GM20431 (cell line): ENCODE data around the gene YARS2.

ENCODE experiments used
- in situ Hi-C: fragments of 300-500 bp; cut with MseI, MboI; formaldehyde crosslinking; loops from one replicate; pipeline ENCODE4 v1.15.0; 2020; ENCODE audit warnings: low sequenced_read_pairs; ENCODE audit not compliant: unreplicated experiment

Gene YARS2

DNA sequence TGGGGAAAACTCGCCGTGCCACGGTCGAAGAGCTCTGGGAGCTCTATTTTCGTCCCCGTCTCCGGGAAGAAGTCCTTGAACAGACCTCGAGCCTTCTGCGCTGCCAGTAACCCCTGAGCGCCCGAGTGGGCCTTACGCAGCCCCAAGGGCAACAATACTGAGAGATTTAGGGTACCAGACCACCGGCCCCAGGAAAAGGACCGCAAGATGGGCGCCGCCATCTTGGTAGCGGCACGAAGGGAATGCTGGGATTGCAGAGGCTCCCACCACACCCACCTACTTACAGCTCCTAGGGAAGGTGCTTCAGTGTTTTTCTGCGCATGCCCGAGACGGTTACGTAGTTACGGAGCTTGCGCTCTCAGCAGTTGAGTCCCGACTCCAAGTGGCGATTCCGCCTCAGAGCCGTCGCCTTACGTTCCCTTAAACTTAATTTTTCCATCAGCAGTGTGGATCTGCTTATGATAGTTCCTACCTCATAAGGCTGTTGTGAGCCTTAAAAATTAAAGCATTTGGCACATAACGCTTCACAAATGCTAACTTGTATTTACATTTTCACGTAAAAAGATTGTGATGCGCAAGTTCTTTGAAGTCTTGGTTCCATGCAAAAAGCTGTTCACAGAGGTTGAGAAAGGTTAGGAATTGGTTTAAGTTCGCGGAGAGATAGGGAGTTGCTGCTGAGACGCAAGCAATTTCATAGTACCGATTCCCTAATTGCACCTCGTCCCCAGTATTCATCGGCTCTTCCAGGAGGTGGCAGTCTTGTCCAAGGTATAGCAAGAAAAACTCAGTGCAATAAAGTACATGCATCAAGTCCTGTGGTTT, at the start of gene YARS2:
Gene YARS2, minus strand, starts transcription at position 244 of the 822 bp plus-strand sequence. Its CDS starts 23 bp downstream, at position 221.
- in situ Hi-C loops: loop anchor here (25.0 kb wide), 1 partner anchor 1256 kb away; the partner anchor contains the start of gene ALG10

GRCh38 chr12:32804301-32804700, 48.6 kb upstream of the YARS2 start:
- in situ Hi-C loops: no loop called here

GRCh38 chr12:32801269-32801980, 45.7 kb upstream of the YARS2 start:
- in situ Hi-C loops: no loop called here

DNA sequence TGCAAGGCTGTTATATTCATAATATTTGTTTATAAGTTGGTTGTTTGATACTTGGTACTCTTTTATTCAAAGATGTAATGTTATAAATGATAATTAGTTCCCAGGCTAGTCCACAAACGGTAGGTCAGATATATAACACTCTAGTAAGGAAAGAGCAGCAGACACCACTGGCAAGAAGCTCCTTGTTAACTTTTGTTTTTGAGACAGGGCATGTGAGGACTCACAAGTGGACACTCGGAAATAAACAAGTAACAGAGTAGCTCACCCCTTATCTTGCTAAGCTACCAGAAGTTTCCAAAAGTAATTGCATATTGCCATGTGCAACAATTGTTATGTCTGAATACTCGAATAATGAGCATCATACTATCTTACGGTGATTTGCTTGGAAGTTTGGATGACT, 38.6 kb upstream of the YARS2 start:
- in situ Hi-C loops: no loop called here

- in situ Hi-C loops: no loop called here
Measured at GRCh38 chr12:32789916-32790315, 34.2 kb upstream of the YARS2 start.

GRCh38 chr12:32789446-32789845, 33.7 kb upstream of the YARS2 start:
- in situ Hi-C loops: no loop called here

- in situ Hi-C loops: no loop called here
Measured at GRCh38 chr12:32788405-32788804, 32.7 kb upstream of the YARS2 start.

GRCh38 chr12:32785557-32785956, 29.9 kb upstream of the YARS2 start:
- in situ Hi-C loops: no loop called here

GRCh38 chr12:32783029-32783428, 27.3 kb upstream of the YARS2 start:
- in situ Hi-C loops: no loop called here

DNA sequence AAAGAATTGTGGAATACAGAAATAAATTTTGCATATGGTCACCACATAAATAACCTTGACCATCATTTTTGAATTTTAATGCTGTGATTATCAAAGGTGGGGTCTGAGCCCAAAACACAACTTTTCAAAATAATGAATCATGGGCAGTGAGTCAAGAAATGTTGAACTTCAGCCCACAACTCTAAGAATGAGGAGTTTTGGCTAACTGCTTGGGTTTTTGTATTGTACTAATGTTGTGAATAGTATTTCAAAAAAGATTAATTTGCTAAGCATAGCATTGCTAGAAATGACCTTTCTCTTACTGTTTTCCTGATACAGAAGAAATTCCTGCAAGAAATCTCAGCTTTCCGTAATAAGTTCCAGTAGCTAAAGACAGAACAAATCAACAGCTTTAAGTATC, 24.4 kb upstream of the YARS2 start:
- in situ Hi-C loops: no loop called here

DNA sequence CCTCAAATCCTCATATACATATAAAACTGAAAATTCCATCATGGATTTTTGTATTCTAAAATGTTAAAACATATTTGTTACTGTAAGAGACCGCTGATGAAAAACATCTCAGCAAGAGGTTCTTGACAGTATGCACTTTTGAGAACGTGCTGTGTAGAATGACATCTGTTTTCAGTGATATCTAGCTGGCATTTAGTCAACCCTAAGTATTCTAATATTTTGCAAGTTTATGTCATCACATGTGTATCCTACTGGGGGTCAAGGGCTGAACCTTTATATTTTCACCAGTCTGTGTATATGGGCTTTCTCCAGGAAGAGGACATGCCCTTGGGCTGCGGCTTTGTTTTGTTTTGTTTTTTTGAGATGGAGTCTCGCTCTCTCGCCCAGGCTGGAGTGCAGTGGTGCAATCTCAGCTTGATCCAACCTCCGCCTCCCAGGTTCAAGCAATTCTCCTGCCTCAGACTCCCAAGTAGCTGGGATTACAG, 22.0 kb upstream of the YARS2 start:
- in situ Hi-C loops: no loop called here

DNA sequence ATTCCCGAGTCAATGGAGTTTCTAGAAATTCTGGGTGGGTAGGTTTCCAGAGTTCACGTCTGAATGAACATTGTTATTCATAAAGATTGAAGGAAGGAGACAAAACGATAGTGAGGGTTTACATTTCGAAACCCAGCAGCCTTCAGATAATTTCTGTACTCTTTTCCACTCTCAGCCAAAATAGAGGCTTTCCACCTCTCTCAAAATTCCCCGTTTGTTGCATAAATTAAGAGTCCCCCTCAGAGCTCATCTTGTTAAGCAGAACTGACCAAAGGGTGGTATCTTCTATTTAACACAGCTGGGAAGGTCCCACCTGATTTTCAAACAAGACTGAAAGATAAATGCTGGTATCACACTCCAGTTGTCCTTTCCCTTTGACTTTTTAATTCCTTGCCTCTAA, 21.5 kb upstream of the YARS2 start:
- in situ Hi-C loops: no loop called here

- in situ Hi-C loops: no loop called here
Measured at GRCh38 chr12:32776258-32776657, 20.6 kb upstream of the YARS2 start.

GRCh38 chr12:32773691-32774090, 18.0 kb upstream of the YARS2 start:
- in situ Hi-C loops: loop anchor here (25.0 kb wide), 1 partner anchor 1239 kb away; the partner anchor contains the start of gene ALG10

DNA sequence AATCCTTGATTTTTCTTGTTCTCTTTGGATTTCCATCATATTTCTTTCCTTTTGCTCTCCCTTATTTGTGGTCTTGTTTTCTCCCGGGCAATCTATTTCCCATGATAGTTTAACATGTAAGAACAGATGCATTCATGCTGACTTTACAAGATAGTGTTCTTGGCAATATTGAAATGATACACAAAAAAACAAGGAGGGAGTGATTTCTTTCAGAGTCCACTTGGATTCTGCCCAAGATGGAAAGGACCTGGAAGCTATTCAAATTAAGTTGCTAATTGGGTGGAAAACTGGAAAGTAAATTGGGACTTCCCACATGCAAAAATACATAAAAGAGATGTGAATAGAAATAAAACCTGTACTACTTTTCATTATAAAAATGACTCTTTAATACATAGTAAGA, 14.4 kb upstream of the YARS2 start:
- in situ Hi-C loops: loop anchor here (25.0 kb wide), 1 partner anchor 1242 kb away; the partner anchor contains the start of gene ALG10

GRCh38 chr12:32768518-32768917, 12.8 kb upstream of the YARS2 start:
- in situ Hi-C loops: loop anchor here (25.0 kb wide), 1 partner anchor 1244 kb away; the partner anchor contains the start of gene ALG10

GRCh38 chr12:32765906-32766305, 10.2 kb upstream of the YARS2 start:
- in situ Hi-C loops: loop anchor here (25.0 kb wide), 1 partner anchor 1246 kb away; the partner anchor contains the start of gene ALG10

GRCh38 chr12:32761716-32762115, 6.0 kb upstream of the YARS2 start:
- in situ Hi-C loops: loop anchor here (25.0 kb wide), 1 partner anchor 1251 kb away; the partner anchor contains the start of gene ALG10

DNA sequence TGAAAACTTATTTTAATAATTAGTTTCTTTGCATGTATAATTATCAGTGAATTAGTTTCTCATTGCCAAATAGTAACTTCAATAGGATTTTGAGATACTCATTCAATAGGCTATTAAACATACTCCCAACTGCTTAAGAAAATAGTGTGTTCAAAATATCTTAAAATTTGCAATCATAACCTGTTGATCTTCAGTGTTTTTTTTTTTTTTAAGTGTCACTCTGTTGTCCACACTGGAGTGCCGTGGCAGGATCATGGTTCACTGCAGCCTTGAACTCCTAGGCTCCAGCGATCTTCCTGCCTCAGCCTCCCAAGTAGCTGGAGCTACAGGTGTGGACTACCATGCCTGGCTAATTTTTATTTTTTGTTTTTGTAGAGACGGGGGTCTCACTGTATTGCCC, 1.5 kb upstream of the YARS2 start:
- in situ Hi-C loops: loop anchor here (25.0 kb wide), 1 partner anchor 1255 kb away; the partner anchor contains the start of gene ALG10

DNA sequence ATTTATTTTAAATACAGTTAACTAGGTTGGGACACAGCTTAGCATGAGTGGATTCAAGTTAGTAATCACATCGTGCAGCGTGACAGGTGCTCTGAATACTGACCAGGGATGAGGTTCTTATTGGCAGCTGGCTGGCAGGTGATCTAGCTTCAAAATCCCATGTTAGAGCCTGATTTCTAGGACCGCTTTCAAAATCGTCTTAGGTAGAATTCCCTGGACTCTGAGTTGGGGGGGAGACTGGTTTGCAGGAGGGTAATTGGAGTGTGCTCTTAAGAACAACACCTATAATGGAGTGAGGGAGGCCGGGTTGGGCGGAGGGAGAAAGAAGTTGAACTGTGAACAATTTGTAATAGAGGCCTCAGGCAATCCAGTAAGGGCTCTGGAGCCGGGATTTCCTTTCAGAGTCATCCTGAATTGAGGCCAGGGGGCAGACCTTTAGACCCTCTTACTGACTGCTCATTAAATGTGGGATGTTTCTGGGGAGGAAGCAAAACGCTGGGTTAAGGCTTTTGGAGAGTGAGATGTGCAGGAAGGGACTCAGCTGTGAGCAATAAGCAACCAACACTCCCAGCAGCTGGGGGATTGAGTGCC, 874 bp upstream of the YARS2 start:
- in situ Hi-C loops: loop anchor here (25.0 kb wide), 1 partner anchor 1256 kb away; the partner anchor contains the start of gene ALG10
